ENCODE measurements around the gene FABP1.

FABP1 gene

DNA sequence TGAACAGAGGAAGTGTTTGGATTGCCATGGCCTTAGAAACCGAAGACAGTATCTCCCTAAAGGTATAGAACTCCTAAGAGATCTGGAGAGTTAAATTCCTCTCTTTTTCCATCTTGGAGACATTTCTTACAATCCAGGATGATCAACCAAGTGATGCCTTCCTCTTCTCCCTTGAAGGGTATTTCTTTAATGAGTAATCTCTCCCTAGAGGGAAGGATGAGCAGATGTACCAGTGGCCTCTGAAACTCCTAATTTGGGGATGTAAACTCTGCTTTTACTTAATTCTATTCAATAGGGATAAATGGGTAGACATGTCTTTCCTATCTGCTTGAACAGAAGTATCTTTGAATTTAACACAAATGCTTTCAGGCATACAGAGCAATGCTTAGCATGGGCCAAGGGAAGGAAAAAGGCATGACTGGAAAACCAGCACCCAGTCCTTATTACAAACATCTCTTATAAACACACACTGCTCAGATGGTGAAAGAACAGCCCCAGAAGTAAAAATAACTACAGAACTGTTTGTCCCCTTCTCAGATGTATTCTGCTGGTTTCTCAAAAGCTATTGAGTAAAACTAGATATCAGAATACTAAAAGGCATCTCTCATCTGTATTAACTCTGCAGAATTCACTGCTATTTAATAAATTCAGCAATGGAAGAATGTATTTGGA is 37.6 kb upstream of the FABP1 start:
- no peak for TF ChIP-seq Cebpa-rat (IDR thresholded peaks at IDR 0.05)
- Histone ChIP-seq H3K9me3 (replicated peaks in 1 of 11) (peaks cover 5 to 30% (median 27%) of the 10 kb centered on the region in 11 experiments; a peak in 19 of 22 replicates), H3K27me3 (no peaks in the 10 kb centered on the region), H3K9ac (no peak overlapping the region), H3K4me3 (no peak overlapping the region), H3K27ac (no peak overlapping the region), H3K4me1 (peaks cover 0 to 20% (median 0%) of the 10 kb centered on the region in 10 experiments; a peak in 6 of 20 replicates), H3K36me3 (no peaks in the 10 kb centered on the region), H3K4me2 (no peak overlapping the region), H4K20me1 (no peaks in the 10 kb centered on the region)

DNA sequence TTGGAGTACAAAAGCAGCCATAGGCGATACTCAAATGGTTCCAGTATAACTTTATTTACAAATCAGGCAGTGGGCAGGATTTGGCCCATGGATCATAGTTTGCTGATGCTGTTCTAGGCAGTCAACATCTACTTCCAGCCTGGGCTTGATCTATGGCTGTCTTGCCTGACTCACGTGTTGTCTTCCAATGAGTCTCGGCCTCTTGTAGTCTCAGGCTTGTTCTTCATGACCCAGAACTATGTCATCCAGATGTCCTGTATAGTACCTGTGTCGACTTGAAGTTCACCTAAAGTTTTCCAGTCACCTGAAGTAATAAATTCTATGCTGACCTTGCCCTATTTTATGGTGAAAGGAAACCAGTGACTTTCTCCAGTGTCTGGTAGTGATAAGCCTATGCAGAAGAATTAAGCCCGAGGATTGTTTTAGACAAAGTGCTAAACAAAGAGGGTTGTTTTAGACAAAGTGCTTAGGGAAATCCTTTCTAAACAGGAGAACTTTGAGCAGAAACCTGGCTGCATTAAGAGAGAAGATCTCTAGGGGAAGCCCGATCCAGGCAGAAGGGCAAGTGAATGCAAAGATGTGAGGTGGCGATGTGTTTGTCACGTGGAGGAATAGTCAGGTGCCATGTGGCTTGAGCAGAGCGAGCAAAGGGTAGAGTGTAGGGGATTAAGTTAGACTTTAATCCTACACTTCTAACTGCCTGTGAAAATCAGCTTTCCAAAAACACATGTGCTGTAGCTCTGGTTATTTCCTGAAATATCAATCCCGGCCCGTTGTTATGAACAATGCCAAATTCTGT is 33.8 kb upstream of the FABP1 start:
- H3K27ac ChIP-seq, result no peak overlapping the region
- no peaks in the 10 kb centered on the region for H3K27me3 ChIP-seq
- no peak overlapping the region for H3K4me3 ChIP-seq
- no peaks in the 10 kb centered on the region for H3K36me3 ChIP-seq
- no peak overlapping the region for H3K4me2 ChIP-seq
- H4K20me1 ChIP-seq, result no peaks in the 10 kb centered on the region
- no peaks in the 10 kb centered on the region for H3K9me3 ChIP-seq (replicated peaks in 1 of 11)
- no peak for TF ChIP-seq Cebpa-rat (IDR thresholded peaks at IDR 0.05)
- H3K4me1 ChIP-seq, result no peaks in the 10 kb centered on the region
- H3K9ac ChIP-seq, result no peak overlapping the region

DNA sequence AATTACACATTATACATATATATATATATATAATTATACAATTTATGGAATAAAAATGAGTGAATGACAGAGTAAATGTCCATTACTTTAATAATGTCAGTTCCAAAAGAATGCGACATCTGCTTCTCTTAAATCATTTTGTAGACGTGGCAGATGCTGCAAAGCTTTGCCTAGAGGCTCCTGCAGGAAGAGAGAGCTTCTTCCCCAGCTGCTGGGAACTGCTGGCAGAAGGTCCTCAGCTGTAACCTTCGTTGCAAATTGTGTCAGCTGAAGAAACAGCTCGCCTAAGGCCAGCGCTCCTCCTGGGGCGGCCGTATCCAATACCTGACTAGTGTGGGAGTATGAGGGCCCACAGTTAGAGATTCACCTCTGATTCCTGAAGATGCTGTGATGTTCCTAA is 32.7 kb upstream of the FABP1 start:
- H3K27ac ChIP-seq, result no peak overlapping the region
- H3K36me3 ChIP-seq, result no peaks in the 10 kb centered on the region
- H3K4me3 ChIP-seq, result no peak overlapping the region
- no peak overlapping the region for H3K9ac ChIP-seq
- TF ChIP-seq Cebpa-rat (IDR thresholded peaks at IDR 0.05), result no peak
- H3K4me1 ChIP-seq, result no peaks in the 10 kb centered on the region
- no peaks in the 10 kb centered on the region for H4K20me1 ChIP-seq
- no peaks in the 10 kb centered on the region for H3K27me3 ChIP-seq
- no peaks in the 10 kb centered on the region for H3K9me3 ChIP-seq (replicated peaks in 1 of 11)
- H3K4me2 ChIP-seq, result no peak overlapping the region

DNA sequence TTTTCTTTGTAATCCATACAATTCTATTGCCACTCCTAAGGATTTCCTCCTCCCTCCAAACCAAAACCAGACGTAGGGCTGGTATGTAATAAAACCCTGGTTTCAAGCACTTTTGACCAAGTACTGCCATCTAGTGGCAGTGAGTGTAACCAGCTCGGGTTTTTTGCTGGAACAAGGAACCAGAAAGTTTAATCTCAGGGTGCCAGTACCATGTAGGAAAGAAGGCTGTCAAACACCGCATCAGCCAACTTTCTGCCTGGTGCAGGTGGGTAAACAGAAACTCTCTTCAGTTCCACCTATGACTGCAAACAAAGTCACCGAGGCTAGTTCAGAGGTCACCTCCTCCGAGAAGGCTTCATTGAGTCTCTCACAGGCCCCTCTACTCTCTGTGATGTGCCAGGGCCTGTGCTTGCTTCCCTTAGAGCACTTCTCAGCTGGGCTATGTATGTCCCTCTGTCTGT is 32.1 kb upstream of the FABP1 start:
- H3K36me3 ChIP-seq, result no peaks in the 10 kb centered on the region
- H3K4me1 ChIP-seq, result no peaks in the 10 kb centered on the region
- H3K4me2 ChIP-seq, result no peak overlapping the region
- no peaks in the 10 kb centered on the region for H3K27me3 ChIP-seq
- no peak overlapping the region for H3K4me3 ChIP-seq
- H3K9me3 ChIP-seq (replicated peaks in 1 of 11), result no peaks in the 10 kb centered on the region
- no peaks in the 10 kb centered on the region for H4K20me1 ChIP-seq
- no peak for TF ChIP-seq Cebpa-rat (IDR thresholded peaks at IDR 0.05)
- H3K9ac ChIP-seq, result no peak overlapping the region
- H3K27ac ChIP-seq, result no peak overlapping the region

DNA sequence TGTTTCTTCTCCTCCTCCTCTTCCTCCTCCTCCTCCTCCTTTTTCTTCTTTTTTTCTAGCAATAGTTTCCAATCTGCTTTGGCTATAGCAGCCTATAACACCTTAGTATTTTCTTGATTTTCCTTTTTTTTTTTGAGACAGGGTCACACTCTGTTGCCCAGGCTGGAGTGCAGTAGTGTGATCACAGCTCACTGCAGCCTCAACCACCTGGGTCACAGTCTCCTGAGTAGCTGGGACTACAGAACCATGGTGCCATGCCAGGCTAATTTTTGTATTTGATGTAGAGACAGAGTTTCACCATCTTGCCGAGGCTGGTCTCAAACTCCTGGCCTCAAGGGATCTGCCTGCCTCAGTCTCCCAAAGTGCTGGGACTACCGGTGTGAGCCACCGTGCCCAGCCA is 31.6 kb upstream of the FABP1 start:
- Histone ChIP-seq H3K9ac (no peak overlapping the region), H3K4me3 (no peak overlapping the region), H3K4me2 (no peak overlapping the region), H3K9me3 (replicated peaks in 1 of 11) (no peaks in the 10 kb centered on the region), H3K27me3 (no peaks in the 10 kb centered on the region), H3K36me3 (no peaks in the 10 kb centered on the region), H3K27ac (no peak overlapping the region), H4K20me1 (no peaks in the 10 kb centered on the region), H3K4me1 (no peaks in the 10 kb centered on the region)
- TF ChIP-seq Cebpa-rat (IDR thresholded peaks at IDR 0.05), result no peak

DNA sequence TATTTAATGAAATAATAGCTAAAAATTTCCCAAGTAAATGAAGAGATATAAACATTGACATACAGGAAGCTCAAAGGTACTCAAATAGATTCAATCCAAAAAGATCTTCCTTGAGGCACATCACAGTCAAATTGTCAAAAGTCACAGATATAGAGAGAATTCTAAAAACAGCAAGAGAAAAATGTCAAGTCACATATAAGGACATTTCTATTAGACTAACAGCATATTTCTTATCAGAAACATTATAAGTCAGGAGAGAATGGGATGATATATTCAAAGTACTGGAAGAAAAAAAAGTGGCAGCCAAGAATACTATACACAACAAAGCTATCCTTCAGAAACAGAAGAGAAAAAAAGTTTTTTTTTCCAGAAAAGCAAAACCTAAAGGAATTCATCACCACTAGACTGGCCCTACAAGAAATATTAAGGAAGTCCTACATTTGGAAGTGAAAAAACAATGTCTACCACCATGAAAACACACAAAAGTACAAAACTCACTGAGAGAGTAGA is 21.1 kb upstream of the FABP1 start:
- Histone ChIP-seq H3K4me3 (no peak overlapping the region), H3K4me1 (no peaks in the 10 kb centered on the region), H4K20me1 (no peaks in the 10 kb centered on the region), H3K27ac (no peak overlapping the region), H3K9ac (no peak overlapping the region), H3K4me2 (no peak overlapping the region), H3K27me3 (no peaks in the 10 kb centered on the region), H3K36me3 (no peaks in the 10 kb centered on the region), H3K9me3 (replicated peaks in 1 of 11) (peaks cover 33 to 46% (median 37%) of the 10 kb centered on the region in 11 experiments)
- TF ChIP-seq Cebpa-rat (IDR thresholded peaks at IDR 0.05), result no peak

DNA sequence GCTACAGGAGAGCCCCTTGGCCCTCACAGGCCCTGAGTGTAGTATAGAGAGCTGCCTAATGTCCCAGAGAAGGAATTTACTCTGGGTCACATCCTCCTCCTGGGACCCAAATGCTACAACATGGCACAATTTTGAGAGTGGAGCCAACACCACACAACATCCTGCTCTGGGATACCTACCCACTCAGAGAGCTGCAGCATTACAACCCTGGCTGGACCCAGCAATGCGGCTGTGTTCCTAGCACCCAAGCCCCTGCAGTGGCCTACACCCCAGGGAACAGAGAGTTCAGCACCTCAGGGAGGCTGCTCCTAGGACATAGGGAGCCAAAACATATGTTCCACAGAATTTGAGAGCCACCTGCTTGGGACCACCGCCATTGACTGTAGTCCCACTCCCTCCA is 19.3 kb upstream of the FABP1 start:
- Histone ChIP-seq H3K27me3 (no peaks in the 10 kb centered on the region), H3K36me3 (no peaks in the 10 kb centered on the region), H3K4me1 (no peaks in the 10 kb centered on the region), H3K9ac (no peak overlapping the region), H4K20me1 (no peaks in the 10 kb centered on the region), H3K9me3 (replicated peaks in 1 of 11) (peaks cover 27 to 44% (median 30%) of the 10 kb centered on the region in 11 experiments), H3K27ac (no peak overlapping the region), H3K4me3 (no peak overlapping the region), H3K4me2 (no peak overlapping the region)
- TF ChIP-seq Cebpa-rat (IDR thresholded peaks at IDR 0.05), result no peak

DNA sequence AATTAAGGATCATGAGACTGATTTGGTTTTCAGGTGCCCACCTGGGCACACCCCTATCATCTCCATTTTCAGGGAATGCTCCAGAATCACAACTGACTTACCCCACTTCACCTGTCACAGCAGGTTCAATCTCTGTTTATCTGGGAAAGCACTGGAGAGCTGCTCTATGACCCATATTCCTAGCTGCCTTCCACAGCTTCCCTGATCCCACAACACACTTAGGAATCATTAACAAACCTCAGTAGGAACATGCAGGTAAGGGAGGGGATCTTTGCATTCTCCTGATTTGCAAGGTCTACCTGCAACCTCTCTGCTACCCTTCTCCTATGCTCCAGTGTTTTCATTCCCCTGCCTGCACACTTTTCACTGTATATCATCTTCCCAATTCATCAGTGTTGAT is 18.7 kb upstream of the FABP1 start:
- H3K9me3 ChIP-seq (replicated peaks in 1 of 11), result peaks cover 31 to 49% (median 33%) of the 10 kb centered on the region in 11 experiments
- H3K27me3 ChIP-seq, result no peaks in the 10 kb centered on the region
- no peak overlapping the region for H3K4me3 ChIP-seq
- no peaks in the 10 kb centered on the region for H4K20me1 ChIP-seq
- no peaks in the 10 kb centered on the region for H3K36me3 ChIP-seq
- no peak overlapping the region for H3K9ac ChIP-seq
- H3K27ac ChIP-seq, result no peak overlapping the region
- H3K4me2 ChIP-seq, result no peak overlapping the region
- no peak for TF ChIP-seq Cebpa-rat (IDR thresholded peaks at IDR 0.05)
- H3K4me1 ChIP-seq, result no peaks in the 10 kb centered on the region

DNA sequence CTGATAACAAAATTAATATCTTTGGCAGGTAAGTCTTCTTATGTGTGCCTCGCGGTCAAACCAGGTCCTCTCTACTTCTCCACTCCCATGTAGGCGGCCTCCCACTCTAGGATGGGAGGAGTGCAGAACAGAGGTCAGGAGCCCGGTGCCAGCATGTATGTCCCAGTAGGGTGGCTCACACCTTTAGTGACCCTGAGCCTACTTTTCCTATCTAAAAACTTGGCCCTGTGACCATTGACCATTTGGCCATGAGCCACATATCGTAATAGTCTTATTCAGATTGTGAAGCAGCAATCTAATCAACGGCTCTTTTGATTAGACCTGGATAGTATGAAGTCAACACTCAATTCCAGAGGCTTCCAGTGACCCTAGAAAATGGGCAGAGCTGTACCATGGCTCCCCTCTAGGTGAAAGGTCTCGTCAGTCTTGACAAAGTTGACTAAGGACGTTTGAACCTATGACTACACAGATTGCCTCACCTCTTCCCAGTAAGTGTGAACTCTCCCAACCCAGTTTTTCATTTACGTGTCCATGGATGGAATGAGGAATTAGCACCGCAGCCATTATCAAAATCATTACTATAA is 17.1 kb upstream of the FABP1 start:
- H3K4me1 ChIP-seq, result no peaks in the 10 kb centered on the region
- no peaks in the 10 kb centered on the region for H4K20me1 ChIP-seq
- no peaks in the 10 kb centered on the region for H3K36me3 ChIP-seq
- no peak overlapping the region for H3K9ac ChIP-seq
- H3K27ac ChIP-seq, result no peak overlapping the region
- TF ChIP-seq Cebpa-rat (IDR thresholded peaks at IDR 0.05), result no peak
- H3K4me2 ChIP-seq, result no peak overlapping the region
- H3K9me3 ChIP-seq (replicated peaks in 1 of 11), result peaks cover 31 to 49% (median 34%) of the 10 kb centered on the region in 11 experiments
- no peak overlapping the region for H3K4me3 ChIP-seq
- no peaks in the 10 kb centered on the region for H3K27me3 ChIP-seq

Data from BLaER1 treated with 17β-estradiol and CSF1 and Interleukin-3, amounts not matched to agents 10 nM and 100 nM (cell line).